ENCODE measurements around the gene SEMG1.

Gene SEMG1

GRCh38 chr20:45230631-45231030, 23.8 kb downstream of the SEMG1 start:
- no peak for TF ChIP-seq CTCF (IDR thresholded peaks at IDR 0.05; ENCODE audit: low read depth, low read length, missing control alignments)
- DNase-seq (ENCODE audit: extremely low read depth, low read depth): no peak
- H3K4me3 ChIP-seq (replicated peaks; ENCODE audit: low read depth, low read length): no peak overlapping the region

- peak; percentile 71 for TF ChIP-seq CTCF (IDR thresholded peaks at IDR 0.05; ENCODE audit: low read depth, low read length, missing control alignments)
- DNase-seq (ENCODE audit: extremely low read depth, low read depth): no peak
- no peak overlapping the region for H3K4me3 ChIP-seq (replicated peaks; ENCODE audit: low read depth, low read length)
Measured at GRCh38 chr20:45235995-45236394, 29.2 kb downstream of the SEMG1 start.

- no peak overlapping the region for H3K4me3 ChIP-seq (replicated peaks; ENCODE audit: low read depth, low read length)
- DNase-seq (ENCODE audit: extremely low read depth, low read depth): no peak
- TF ChIP-seq CTCF (IDR thresholded peaks at IDR 0.05; ENCODE audit: low read depth, low read length, missing control alignments): no peak
Measured at GRCh38 chr20:45238139-45238538, 31.3 kb downstream of the SEMG1 start.

GRCh38 chr20:45246109-45246508, 39.3 kb downstream of the SEMG1 start:
- DNase-seq (ENCODE audit: extremely low read depth, low read depth): no peak
- H3K4me3 ChIP-seq (replicated peaks; ENCODE audit: low read depth, low read length): no peak overlapping the region
- TF ChIP-seq CTCF (IDR thresholded peaks at IDR 0.05; ENCODE audit: low read depth, low read length, missing control alignments): no peak

GRCh38 chr20:45247865-45248264, 41.0 kb downstream of the SEMG1 start:
- DNase-seq (ENCODE audit: extremely low read depth, low read depth): no peak
- no peak for TF ChIP-seq CTCF (IDR thresholded peaks at IDR 0.05; ENCODE audit: low read depth, low read length, missing control alignments)
- H3K4me3 ChIP-seq (replicated peaks; ENCODE audit: low read depth, low read length): no peak overlapping the region

- no peak overlapping the region for H3K4me3 ChIP-seq (replicated peaks; ENCODE audit: low read depth, low read length)
- no peak for DNase-seq (ENCODE audit: extremely low read depth, low read depth)
- no peak for TF ChIP-seq CTCF (IDR thresholded peaks at IDR 0.05; ENCODE audit: low read depth, low read length, missing control alignments)
Measured at GRCh38 chr20:45248609-45249008, 41.8 kb downstream of the SEMG1 start.

- no peak overlapping the region for H3K4me3 ChIP-seq (replicated peaks; ENCODE audit: low read depth, low read length)
- DNase-seq (ENCODE audit: extremely low read depth, low read depth): no peak
- TF ChIP-seq CTCF (IDR thresholded peaks at IDR 0.05; ENCODE audit: low read depth, low read length, missing control alignments): no peak
Measured at GRCh38 chr20:45251884-45252560, 45.2 kb downstream of the SEMG1 start.

Data from HFF-Myc (cell line).